Measurements from ENCODE around the gene ZBTB7B. TPM values are rescaled to one million over a fixed set of nuclear protein-coding genes. Genes with fewer than 3 reads are reported as not detected.
A peak's percentile ranks its signal among the peaks of the same experiment; 100 is the strongest.

Gene ZBTB7B
- total and polyA plus RNA-seq, 2 donors (not counting 1 experiment from before 2014, with no cell fraction given), result 55.7 to 67.3 TPM

- no peaks in the 10 kb centered on the region for H3K9me3 ChIP-seq (ENCODE audit: control extremely low read depth in 1 of 3, control insufficient read depth in 2 of 3, insufficient read depth in 1 of 3, low read length in 2 of 3)
- H3K4me1 ChIP-seq (ENCODE audit: control insufficient read depth in 2 of 2, insufficient read depth in 2 of 2, low read length in 2 of 2), result peaks cover 19 to 31% of the 10 kb centered on the region in 2 donors
- intact Hi-C loops (cut with micrococcal nuclease), result loop anchor here (1.0 kb wide), 1 partner anchor 37 kb away; no protein-coding TSS in a partner anchor
- CTCF ChIA-PET, result interaction anchor here (0.6 to 6.5 kb wide), 10 partner anchors 10 to 147 kb away, joined by 3 to 61 read pairs (median 8); partner anchors contain the start of genes CKS1B, FLAD1, PMVK and SHC1
- H3K36me3 ChIP-seq (replicated peaks in 1 of 2; ENCODE audit: control extremely low read depth in 1 of 2, control insufficient read depth in 1 of 2, extremely low read depth in 1 of 2, insufficient read depth in 2 of 2, low read length in 1 of 2), result peaks cover 6 to 57% of the 10 kb centered on the region in 2 experiments
- peak overlapping the region; percentile 33 to 96 for H3K27ac ChIP-seq (ENCODE audit: low read length in 2 of 2)
- DNase-seq (no peak), ATAC-seq (ENCODE audit: low read depth) (peak; percentile 7)
- H3K27ac Mint-ChIP-seq, result peak overlapping the region; percentile 94
- peaks cover 23% of the 10 kb centered on the region for H3K4me1 Mint-ChIP-seq
- H3K4me3 ChIP-seq (ENCODE audit: control extremely low read depth in 1 of 5, extremely low read depth in 1 of 5, insufficient read depth in 1 of 5, low read depth in 2 of 5, low read length in 4 of 5), result peak overlapping the region; percentile 2 to 91 (median 81)
- TF ChIP-seq CTCF (IDR thresholded peaks at IDR 0.05), result no peak
- no peak for TF ChIP-seq EZH2 (IDR thresholded peaks at IDR 0.05; ENCODE audit: borderline replicate concordance, insufficient read depth, low read depth, low read length, poor library complexity, severe bottlenecking)
- H3K4me2 ChIP-seq (replicated peaks; ENCODE audit: low read depth, low read length, poor library complexity, severe bottlenecking), result peak overlapping the region; percentile 94
- H4K20me1 ChIP-seq (ENCODE audit: control insufficient read depth, insufficient read depth, low read length, poor library complexity, severe bottlenecking), result peaks cover 27% of the 10 kb centered on the region
- peak overlapping the region; percentile 92 for H2AFZ ChIP-seq (ENCODE audit: insufficient read depth, low read depth, low read length, poor library complexity, severe bottlenecking)
- peak overlapping the region; percentile 86 for H3K9ac ChIP-seq (ENCODE audit: low read length)
- no peaks in the 10 kb centered on the region for H3K9me3 Mint-ChIP-seq (ENCODE audit: insufficient read depth)
- POLR2A ChIA-PET, result interaction anchor here (0.7 to 2.5 kb wide), 6 partner anchors 10 to 123 kb away, joined by 3 to 26 read pairs (median 4); partner anchors contain the start of gene CKS1B
- WGBS (ENCODE audit: insufficient coverage), result 3% methylated on average over 14 of the region's 25 CpGs
- H3K27me3 Mint-ChIP-seq, result no peaks in the 10 kb centered on the region
- no peaks in the 10 kb centered on the region for H3K27me3 ChIP-seq (replicated peaks in 1 of 4; ENCODE audit: control extremely low read depth in 1 of 4, control insufficient read depth in 3 of 4, insufficient read depth in 4 of 4, low read length in 3 of 4)
- H3K4me3 Mint-ChIP-seq, result peak overlapping the region; percentile 91
- peaks cover 60% of the 10 kb centered on the region for H3K79me2 ChIP-seq (ENCODE audit: control insufficient read depth, insufficient read depth, low read length)
Measured at GRCh38 chr1:154962156-154962749, 40.3 kb upstream of the ZBTB7B start.
